ENCODE data around the gene FURIN.

DNA sequence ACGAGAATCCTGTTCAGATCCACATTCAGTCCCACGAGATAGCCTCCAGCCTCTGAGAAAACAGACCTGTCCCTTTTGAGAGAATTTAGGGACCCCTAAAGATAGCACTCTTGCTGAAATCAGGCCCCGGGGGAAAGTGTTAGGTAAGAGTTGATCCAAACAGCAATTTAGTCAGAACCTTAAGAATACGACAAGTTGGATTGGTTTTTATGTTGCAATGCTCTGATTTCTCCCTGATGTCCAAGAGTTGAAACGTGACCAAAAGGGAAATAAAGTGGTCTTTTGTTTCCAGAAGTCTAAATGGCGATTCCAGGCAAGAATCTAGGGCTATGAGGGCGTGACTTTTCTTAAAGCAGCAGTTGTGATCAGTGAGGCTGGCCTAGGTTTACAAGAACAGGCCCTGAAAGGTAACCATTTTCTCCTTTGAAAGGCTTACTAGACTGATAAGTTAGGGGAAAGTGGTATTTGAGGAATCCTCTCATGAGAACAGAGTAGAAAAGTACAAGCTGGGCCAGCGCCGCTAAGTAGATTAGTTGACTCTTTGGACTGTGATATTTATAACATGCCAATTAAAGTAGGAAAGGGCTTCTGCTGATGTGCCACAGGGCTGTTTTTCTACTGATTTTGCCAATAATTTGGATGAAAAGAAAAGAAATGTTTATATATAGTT is 39.6 kb downstream of the FURIN start:
- TF ChIP-seq, protein P1, sequence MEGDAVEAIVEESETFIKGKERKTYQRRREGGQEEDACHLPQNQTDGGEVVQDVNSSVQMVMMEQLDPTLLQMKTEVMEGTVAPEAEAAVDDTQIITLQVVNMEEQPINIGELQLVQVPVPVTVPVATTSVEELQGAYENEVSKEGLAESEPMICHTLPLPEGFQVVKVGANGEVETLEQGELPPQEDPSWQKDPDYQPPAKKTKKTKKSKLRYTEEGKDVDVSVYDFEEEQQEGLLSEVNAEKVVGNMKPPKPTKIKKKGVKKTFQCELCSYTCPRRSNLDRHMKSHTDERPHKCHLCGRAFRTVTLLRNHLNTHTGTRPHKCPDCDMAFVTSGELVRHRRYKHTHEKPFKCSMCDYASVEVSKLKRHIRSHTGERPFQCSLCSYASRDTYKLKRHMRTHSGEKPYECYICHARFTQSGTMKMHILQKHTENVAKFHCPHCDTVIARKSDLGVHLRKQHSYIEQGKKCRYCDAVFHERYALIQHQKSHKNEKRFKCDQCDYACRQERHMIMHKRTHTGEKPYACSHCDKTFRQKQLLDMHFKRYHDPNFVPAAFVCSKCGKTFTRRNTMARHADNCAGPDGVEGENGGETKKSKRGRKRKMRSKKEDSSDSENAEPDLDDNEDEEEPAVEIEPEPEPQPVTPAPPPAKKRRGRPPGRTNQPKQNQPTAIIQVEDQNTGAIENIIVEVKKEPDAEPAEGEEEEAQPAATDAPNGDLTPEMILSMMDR (IDR thresholded peaks at IDR 0.05) = no peak
- TF ChIP-seq, protein P2, sequence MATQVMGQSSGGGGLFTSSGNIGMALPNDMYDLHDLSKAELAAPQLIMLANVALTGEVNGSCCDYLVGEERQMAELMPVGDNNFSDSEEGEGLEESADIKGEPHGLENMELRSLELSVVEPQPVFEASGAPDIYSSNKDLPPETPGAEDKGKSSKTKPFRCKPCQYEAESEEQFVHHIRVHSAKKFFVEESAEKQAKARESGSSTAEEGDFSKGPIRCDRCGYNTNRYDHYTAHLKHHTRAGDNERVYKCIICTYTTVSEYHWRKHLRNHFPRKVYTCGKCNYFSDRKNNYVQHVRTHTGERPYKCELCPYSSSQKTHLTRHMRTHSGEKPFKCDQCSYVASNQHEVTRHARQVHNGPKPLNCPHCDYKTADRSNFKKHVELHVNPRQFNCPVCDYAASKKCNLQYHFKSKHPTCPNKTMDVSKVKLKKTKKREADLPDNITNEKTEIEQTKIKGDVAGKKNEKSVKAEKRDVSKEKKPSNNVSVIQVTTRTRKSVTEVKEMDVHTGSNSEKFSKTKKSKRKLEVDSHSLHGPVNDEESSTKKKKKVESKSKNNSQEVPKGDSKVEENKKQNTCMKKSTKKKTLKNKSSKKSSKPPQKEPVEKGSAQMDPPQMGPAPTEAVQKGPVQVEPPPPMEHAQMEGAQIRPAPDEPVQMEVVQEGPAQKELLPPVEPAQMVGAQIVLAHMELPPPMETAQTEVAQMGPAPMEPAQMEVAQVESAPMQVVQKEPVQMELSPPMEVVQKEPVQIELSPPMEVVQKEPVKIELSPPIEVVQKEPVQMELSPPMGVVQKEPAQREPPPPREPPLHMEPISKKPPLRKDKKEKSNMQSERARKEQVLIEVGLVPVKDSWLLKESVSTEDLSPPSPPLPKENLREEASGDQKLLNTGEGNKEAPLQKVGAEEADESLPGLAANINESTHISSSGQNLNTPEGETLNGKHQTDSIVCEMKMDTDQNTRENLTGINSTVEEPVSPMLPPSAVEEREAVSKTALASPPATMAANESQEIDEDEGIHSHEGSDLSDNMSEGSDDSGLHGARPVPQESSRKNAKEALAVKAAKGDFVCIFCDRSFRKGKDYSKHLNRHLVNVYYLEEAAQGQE (IDR thresholded peaks at IDR 0.05; ENCODE audit: insufficient read depth in 1 of 2, low read depth in 2 of 2, low read length in 1 of 2) = no peak
